D721Med (cell line): ENCODE measurements around the gene REXO5.
"Not testable (repeated sequence)": the region's sequence is repeated elsewhere in the genome, so short reads cannot be mapped to it uniquely, and the experiment has no call there.

Experiments
- DNase-seq: peaks from one replicate; pipeline ENCODE4 v3.0.0; 2011; ENCODE audit warnings: low spot score; ENCODE audit not compliant: insufficient read length
- FAIRE-seq: peaks from 2 replicates; lab custom pipeline; 2011; peaks lifted over from hg19 to GRCh38; lab: Jason Lieb, UNC
- CTCF ChIP-seq: IDR thresholded peaks from 2 replicates; pipeline ENCODE4 v1.5.1; 2012; ENCODE audit warnings: mild to moderate bottlenecking, control low read depth; ENCODE audit not compliant: insufficient read depth; ENCODE audit errors: missing control alignments

The REXO5 gene

GRCh38 chr16:20803192-20803560 lies 3.2 kb upstream of the REXO5 start:
- FAIRE-seq (no peak), DNase-seq (no peak)
- no peak for TF ChIP-seq CTCF

GRCh38 chr16:20803561-20804214 lies 2.6 kb upstream of the REXO5 start:
- TF ChIP-seq CTCF, result no peak
- no peak for FAIRE-seq
- no peak for DNase-seq

- FAIRE-seq, DNase-seq: not testable (repeated sequence)
Observed at GRCh38 chr16:20805684-20806167, 601 bp upstream of the REXO5 start.

GRCh38 chr16:20807862-20808261 lies 1.5 kb downstream of the REXO5 start:
- DNase-seq (no peak), FAIRE-seq (no peak)
- TF ChIP-seq CTCF, result no peak

GRCh38 chr16:20811889-20812439 lies 5.6 kb downstream of the REXO5 start:
- FAIRE-seq, result no peak
- DNase-seq, result no peak
- no peak for TF ChIP-seq CTCF

GRCh38 chr16:20812510-20812909 lies 6.2 kb downstream of the REXO5 start:
- FAIRE-seq, result no peak
- no peak for TF ChIP-seq CTCF
- no peak for DNase-seq

- FAIRE-seq, result no peak
- TF ChIP-seq CTCF, result no peak
- DNase-seq, result no peak
Observed at GRCh38 chr16:20814784-20815183, 8.5 kb downstream of the REXO5 start.
